MM.1S (cell line): ENCODE data around the gene EPHA3.

ENCODE experiments used
- DNase-seq: peaks from one replicate; pipeline ENCODE4 v3.0.0-alpha.2; 2015
- H2AFZ ChIP-seq: fragments of 300-600 bp; sonication (generic); 2 replicates; pipeline ENCODE4 v1.6.0; 2016; ENCODE audit warnings: antibody characterized with exemption, low read length
- H3F3A ChIP-seq: fragments of 300-600 bp; sonication (generic); 2 replicates; pipeline ENCODE4 v1.6.1; 2016; ENCODE audit warnings: mild to moderate bottlenecking, antibody characterized with exemption, low read length, moderate library complexity, mixed read lengths; ENCODE audit not compliant: insufficient read depth
- H3K27ac ChIP-seq: fragments of 300-600 bp; sonication (generic); 2 replicates; pipeline ENCODE4 v1.5.1; 2016; ENCODE audit warnings: mild to moderate bottlenecking, low read length
- H3K27me3 ChIP-seq: fragments of 300-600 bp; sonication (generic); replicated peaks from 2 replicates; pipeline ENCODE4 v1.6.0; 2016; ENCODE audit warnings: low read length; ENCODE audit not compliant: insufficient read depth
- H3K36me3 ChIP-seq: fragments of 300-600 bp; sonication (generic); replicated peaks from 2 replicates; pipeline ENCODE4 v1.6.1; 2016; ENCODE audit warnings: mild to moderate bottlenecking, low read length, mixed read lengths; ENCODE audit not compliant: insufficient read depth
- H3K4me1 ChIP-seq: fragments of 300-600 bp; sonication (generic); 2 replicates; pipeline ENCODE4 v1.6.1; 2016; ENCODE audit warnings: low read length, mixed read lengths
- H3K4me2 ChIP-seq: fragments of 300-600 bp; sonication (generic); 2 replicates; pipeline ENCODE4 v1.6.0; 2016; ENCODE audit warnings: low read depth, low read length
- H3K4me3 ChIP-seq: fragments of 300-600 bp; sonication (generic); 2 replicates; pipeline ENCODE4 v1.5.1; 2016; ENCODE audit warnings: low read length, mixed read lengths
- H3K79me2 ChIP-seq: fragments of 300-600 bp; sonication (generic); 2 replicates; pipeline ENCODE4 v1.6.1; 2016; ENCODE audit warnings: mixed run types, low read length, mixed read lengths
- H3K9ac ChIP-seq: fragments of 300-600 bp; sonication (generic); 2 replicates; pipeline ENCODE4 v1.6.1; 2016; ENCODE audit warnings: low read length, mixed read lengths
- H3K9me2 ChIP-seq: fragments of 300-600 bp; sonication (generic); replicated peaks from 2 replicates; pipeline ENCODE4 v1.6.1; 2016; ENCODE audit warnings: mild to moderate bottlenecking, low read length, mixed read lengths; ENCODE audit not compliant: insufficient read depth
- H3K9me3 ChIP-seq: fragments of 300-600 bp; sonication (generic); replicated peaks from 2 replicates; pipeline ENCODE4 v1.6.1; 2016; ENCODE audit warnings: mild to moderate bottlenecking, low read length, mixed read lengths; ENCODE audit not compliant: insufficient read depth
- H4K20me1 ChIP-seq: fragments of 300-600 bp; sonication (generic); 2 replicates; pipeline ENCODE4 v1.6.1; 2016; ENCODE audit warnings: mild to moderate bottlenecking, low read length, moderate library complexity, mixed read lengths; ENCODE audit not compliant: insufficient read depth
- CTCF ChIP-seq: fragments of 300-600 bp; sonication (generic); IDR thresholded peaks from 2 replicates; pipeline ENCODE4 v1.5.1; 2016; ENCODE audit warnings: antibody characterized with exemption, low read length, mixed read lengths
- EZH2 ChIP-seq: fragments of 300-600 bp; sonication (generic); optimal IDR thresholded peaks from 2 replicates; pipeline ENCODE3; 2017; ENCODE audit warnings: low read depth, mild to moderate bottlenecking, antibody characterized with exemption, low read length, mixed read lengths
- EZH2phosphoT487 ChIP-seq: fragments of 300-600 bp; sonication (generic); IDR thresholded peaks from 2 replicates; pipeline ENCODE4 v1.6.1; 2018; ENCODE audit warnings: antibody characterized with exemption, low read length

The EPHA3 gene

GRCh38 chr3:89287902-89288508 is 180.6 kb downstream of the EPHA3 start:
- Histone ChIP-seq H3K4me1 (no peaks in the 10 kb centered on the region), H3K4me3 (no peak overlapping the region), H3K4me2 (no peak overlapping the region), H3K9ac (no peak overlapping the region), H3K36me3 (no peaks in the 10 kb centered on the region), H3F3A (no peaks in the 10 kb centered on the region), H3K9me3 (no peaks in the 10 kb centered on the region), H2AFZ (no peak overlapping the region), H3K27ac (no peak overlapping the region), H3K27me3 (no peaks in the 10 kb centered on the region), H4K20me1 (no peaks in the 10 kb centered on the region), H3K9me2 (no peaks in the 10 kb centered on the region), H3K79me2 (no peaks in the 10 kb centered on the region)
- TF ChIP-seq EZH2phosphoT487, result no peak
- TF ChIP-seq CTCF, result no peak
- no peak for TF ChIP-seq EZH2
- no peak for DNase-seq

GRCh38 chr3:89289574-89290190 is 182.3 kb downstream of the EPHA3 start:
- no peaks in the 10 kb centered on the region for H3K27me3 ChIP-seq
- no peaks in the 10 kb centered on the region for H4K20me1 ChIP-seq
- no peak overlapping the region for H3K4me3 ChIP-seq
- H3K36me3 ChIP-seq, result no peaks in the 10 kb centered on the region
- no peaks in the 10 kb centered on the region for H3F3A ChIP-seq
- no peaks in the 10 kb centered on the region for H3K9me2 ChIP-seq
- H3K79me2 ChIP-seq, result no peaks in the 10 kb centered on the region
- no peak for DNase-seq
- TF ChIP-seq EZH2 (no peak), EZH2phosphoT487 (no peak), CTCF (no peak)
- no peaks in the 10 kb centered on the region for H3K9me3 ChIP-seq
- no peak overlapping the region for H2AFZ ChIP-seq
- H3K4me1 ChIP-seq, result no peaks in the 10 kb centered on the region
- H3K9ac ChIP-seq, result no peak overlapping the region
- no peak overlapping the region for H3K4me2 ChIP-seq
- H3K27ac ChIP-seq, result no peak overlapping the region

GRCh38 chr3:89297199-89297598 is 189.8 kb downstream of the EPHA3 start:
- H4K20me1 ChIP-seq, result no peaks in the 10 kb centered on the region
- H3K4me3 ChIP-seq, result no peak overlapping the region
- no peaks in the 10 kb centered on the region for H3K36me3 ChIP-seq
- no peaks in the 10 kb centered on the region for H3K9me2 ChIP-seq
- no peak overlapping the region for H3K4me2 ChIP-seq
- H3K27me3 ChIP-seq, result no peaks in the 10 kb centered on the region
- no peaks in the 10 kb centered on the region for H3K79me2 ChIP-seq
- no peaks in the 10 kb centered on the region for H3K4me1 ChIP-seq
- no peaks in the 10 kb centered on the region for H3F3A ChIP-seq
- H3K9me3 ChIP-seq, result no peaks in the 10 kb centered on the region
- DNase-seq, result no peak
- H2AFZ ChIP-seq, result no peak overlapping the region
- TF ChIP-seq CTCF (no peak), EZH2phosphoT487 (no peak), EZH2 (no peak)
- H3K9ac ChIP-seq, result no peak overlapping the region
- H3K27ac ChIP-seq, result no peak overlapping the region
